Stimulated activated CD4-positive, alpha-beta T cell treated with anti-CD3 and anti-CD28 coated beads, Interleukin-4, amount 100 ng/mL, for 48 hours (primary cell): ENCODE data around the gene XRN1.
"Not testable (repeated sequence)": the region's sequence is repeated elsewhere in the genome, so short reads cannot be mapped to it uniquely, and the experiment has no call there.

Experiments
- DNase-seq, 2 donors: peaks; one replicate each; pipeline ENCODE4 v3.0.0-alpha.2; 2020; ENCODE audit warnings: low read depth in 2 of 2

Gene XRN1

DNA sequence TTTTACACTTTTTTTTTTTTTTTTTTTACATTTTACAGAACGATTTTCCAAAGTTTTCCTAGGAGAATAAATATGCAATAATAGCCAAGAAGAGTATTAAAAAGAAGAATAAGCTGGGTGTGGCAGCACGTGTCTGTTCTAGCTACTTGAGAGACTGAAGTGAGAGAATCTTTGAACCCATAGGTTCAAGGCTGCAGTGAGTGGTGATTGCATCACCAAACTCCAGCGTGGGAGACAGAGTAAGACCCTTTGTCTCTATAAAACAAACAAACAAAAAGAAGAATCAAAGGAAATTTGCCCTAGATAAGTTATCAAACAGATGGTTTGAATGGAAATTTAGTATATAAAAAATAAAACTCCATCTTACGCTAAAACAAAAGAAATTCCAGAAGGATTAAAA, 13.3 kb downstream of the XRN1 start:
- no peak for DNase-seq

DNA sequence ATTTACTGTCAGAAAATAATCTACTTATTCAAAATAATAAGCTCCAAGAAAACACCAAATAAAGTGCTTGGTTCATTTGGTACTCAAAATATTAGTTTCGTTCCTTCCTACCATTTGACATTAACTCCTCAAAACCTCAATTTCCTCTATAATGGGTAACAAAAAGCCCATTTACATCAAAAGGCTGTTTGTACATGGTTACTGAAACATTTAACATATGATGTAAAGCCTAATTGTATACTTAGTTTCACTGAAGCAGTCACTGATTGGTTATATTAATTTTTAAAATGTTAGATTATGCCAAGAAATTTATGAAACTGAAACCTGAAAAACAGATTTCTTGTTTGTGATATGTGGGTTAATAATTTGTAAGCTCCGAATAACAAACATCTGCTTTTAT, 14.7 kb downstream of the XRN1 start:
- no peak for DNase-seq

DNA sequence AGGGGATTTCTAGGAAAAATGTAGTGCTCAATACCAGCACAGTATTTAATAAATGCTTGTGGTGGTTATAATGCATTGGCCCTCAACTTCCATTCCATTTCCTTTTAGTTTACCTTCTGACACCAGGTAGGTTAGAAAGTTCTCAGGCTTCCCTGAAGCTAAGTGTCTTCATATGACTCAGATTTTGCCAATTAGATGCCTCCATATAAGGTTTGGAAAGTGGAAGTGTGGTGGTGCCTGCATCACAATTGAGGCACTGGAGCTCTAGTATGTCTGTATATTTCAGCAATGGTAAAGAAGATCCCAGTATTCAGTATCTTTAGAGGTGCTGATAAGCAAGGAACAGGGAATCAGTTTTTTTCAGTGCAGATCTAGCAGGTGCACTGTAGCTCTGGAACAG, 18.3 kb downstream of the XRN1 start:
- DNase-seq: no peak

DNA sequence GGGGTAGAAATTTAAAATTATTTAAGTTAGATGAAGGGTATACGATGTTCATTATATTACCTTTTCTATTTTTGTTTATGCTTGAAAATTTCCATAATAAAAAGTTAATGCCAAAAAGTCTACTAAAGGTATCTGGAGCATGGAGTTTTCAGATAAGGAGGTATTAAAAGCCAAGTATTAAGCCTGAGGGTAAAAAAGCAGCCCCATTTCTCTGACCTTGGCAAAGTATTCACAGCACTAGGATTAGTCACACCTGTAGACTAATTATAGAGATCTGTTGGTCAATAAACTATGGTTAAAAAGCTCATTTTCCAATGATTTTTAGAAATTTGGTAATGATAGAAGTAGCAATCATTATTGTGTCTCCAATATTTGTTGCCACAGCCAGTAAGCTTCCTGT, 23.1 kb downstream of the XRN1 start:
- DNase-seq: no peak

DNA sequence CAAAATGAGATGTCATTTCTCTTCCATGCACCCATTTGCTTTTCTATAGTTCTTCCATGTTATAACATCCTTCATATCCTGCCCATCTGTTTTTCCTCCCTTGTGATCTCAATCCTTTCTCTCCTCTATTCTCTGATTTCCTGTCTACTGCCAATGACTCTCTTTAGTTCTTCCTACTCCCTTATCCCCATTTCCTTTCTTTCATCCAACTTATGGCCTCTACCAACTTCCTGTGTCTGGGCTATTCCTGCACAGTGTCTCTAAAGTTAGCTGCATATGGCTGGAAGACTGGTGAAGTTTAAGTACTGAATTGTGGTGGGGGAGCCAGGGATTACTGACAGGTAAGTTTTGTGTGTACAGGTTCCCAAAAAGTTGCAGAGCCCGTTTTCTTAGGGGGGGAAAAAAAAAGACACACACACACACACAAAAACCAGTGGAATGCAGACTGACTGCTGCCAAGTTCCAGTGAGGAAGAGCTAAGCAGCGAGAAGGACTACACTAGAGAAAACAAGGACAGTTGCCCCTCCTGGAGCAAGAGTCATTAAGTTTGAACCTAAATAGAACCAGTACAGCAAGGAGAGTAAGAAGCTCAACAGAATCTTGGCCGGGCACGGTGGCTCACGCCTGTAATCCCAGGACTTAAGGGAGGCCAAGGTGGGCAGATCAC, 28.8 kb downstream of the XRN1 start:
- DNase-seq: no peak

DNA sequence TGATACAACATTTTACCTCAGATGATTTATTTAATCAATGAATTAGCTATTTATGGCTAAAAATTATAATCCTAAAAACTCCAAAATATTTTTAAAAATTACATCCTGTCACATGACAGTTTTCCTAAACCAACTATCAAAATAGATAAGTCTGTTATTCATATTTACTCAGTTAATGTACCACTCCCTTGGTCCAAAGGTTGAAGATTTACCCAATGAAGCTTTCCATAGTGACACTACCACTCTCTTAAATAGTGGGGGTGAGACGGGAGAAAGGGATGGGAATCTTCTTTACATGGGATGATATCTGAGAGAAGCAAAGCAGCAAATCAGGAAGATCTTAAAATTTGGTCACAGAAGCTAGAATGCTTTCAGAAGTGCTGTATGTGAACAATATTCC, 30.5 kb downstream of the XRN1 start:
- DNase-seq: no peak

DNA sequence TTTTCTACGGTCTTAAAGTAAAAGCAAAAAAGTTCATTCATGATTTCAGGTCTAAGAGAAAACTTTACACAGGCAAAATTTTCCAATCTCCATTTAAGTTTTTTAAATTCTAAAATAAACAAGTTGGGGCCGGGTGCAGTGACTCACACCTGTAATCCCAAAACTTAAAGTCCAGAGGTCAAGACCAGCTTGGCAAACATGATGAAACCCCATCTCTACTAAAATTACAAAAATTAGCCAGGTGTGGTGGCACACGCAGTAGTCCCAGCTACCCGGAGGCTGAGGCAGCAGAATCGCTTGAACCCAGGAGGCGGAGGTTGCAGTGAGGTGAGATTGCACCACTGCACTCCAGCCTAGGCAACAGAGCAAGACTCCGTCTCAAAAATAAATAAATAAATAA, 47.3 kb downstream of the XRN1 start:
- not testable (repeated sequence) for DNase-seq

DNA sequence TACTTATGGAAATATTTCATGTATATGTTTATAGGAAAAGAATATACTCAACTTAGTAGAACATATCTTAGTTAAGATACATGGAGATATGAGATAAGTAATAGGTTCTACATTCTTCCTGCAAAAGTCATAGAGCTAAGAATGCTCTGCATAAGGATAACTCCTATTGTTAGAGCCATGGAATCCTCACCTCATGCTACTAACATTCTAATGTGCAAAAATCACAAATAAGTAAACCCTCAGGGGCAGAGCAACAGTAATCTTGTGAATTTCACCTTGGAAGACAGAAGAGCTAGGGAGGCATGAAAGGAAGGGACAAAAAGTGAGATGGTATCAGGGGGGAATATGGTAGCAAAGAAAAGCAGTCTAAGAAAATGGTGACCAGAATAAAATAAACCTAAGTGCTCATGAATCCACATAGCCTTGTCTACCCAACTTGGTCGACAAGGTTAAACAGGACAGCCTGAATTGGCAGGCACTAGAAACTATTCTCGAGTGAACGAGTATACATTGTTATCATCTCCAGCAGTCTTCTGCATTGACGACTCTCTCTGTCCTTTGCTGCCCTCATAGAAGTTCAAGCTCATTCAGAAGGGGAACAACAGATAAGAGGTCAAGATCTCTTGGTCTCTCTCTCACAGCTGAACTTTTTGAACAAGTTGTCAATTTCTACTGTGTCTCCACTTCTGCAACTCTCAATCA, 52.8 kb downstream of the XRN1 start:
- no peak for DNase-seq

DNA sequence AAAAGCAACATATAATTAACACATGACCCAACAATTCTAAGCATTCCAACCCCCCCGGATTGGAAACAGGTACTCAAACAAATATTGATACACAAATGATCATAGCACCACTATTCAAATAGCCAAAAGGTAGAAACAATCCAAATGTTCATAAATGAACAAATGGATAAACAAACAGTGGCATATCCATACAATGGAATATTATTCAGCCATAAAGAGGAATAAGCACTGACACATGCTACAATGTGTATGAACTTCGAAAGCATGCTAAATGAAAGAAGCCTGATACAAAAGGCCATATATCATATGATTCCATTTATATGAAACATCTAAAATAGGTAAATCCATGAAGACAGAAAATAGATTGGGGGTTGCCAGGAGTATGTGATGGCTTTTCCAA, 62.8 kb downstream of the XRN1 start:
- DNase-seq: no peak

DNA sequence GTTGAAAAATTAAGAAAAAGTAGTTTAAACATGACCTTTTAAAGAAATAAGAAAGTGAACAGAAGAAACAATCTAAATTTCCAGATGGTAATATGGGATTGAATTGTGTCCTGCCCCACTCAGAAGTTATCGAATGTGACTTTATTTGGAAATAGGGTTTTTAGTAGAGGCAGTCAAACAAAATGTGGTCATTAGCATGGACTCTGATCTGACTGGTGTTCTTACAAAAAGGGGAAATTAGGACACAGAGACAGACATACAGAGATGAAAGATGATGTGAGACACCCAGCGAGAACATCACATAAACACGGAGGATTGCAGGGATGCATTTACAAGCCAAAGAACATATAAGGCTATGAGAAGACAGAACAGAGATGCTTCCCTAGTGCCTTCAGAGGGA, 73.2 kb downstream of the XRN1 start:
- DNase-seq: no peak

DNA sequence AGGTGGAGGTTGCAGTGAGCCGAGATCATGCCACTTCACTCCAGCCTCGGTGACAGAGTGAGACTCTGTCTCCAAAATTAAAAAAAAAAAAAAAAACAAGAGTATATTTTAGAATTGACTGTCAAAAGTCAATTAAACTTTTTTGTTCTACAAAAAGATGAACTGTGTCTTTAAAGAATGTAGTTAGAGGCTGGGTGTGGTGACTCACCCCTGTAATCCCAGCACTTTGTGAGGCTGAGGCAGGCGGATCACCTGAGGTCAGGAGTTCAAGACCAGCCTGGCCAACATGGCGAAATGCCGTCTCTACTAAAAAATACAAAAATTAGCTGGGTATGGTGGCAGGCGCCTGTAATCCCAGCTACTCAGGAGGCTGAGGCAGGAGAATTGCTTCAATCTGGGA, 78.3 kb downstream of the XRN1 start:
- DNase-seq: not testable (repeated sequence)

DNA sequence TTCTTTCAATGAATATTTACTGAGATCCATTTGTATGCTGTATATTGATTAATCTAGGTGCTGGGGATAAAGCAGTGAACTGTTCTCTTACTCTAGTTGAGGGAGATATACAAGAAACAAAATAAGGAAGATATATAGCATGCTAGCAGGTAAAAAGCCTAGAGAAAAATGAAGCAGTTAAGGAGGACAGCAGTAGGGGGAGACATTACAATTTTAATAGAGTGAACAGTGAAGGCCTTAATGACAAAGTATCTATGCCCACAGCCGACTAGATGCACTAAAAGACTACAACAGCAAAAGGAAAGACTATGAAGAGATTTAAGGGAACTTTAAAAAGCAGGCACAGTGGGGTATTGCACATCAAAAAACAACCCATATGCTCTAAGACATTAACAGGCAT, 81.4 kb downstream of the XRN1 start:
- no peak for DNase-seq

DNA sequence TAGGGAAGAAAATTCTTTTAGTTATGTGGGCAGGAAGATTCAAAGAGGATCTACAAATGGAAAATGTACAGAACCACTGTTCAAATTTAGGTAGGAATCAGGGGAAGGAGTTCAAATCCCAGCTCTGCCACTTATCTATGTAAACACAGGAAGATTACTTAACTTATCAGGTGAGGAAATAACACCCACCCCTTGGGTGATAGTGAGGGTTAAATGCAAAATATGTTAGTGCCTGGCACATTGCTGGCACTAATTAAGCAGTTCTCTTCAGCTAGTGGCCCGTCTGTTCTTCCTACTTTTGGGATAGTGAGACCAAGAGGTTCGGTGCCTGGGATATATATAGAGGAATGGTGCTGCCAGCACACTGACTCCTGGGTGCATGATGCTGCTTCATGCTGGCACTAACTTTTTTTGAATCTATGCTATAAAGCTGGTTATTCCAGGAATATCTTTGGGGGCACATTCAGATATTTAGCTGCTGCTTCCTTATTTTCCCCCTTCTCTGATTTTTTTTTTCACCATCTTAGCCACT, 83.8 kb downstream of the XRN1 start:
- no peak for DNase-seq

DNA sequence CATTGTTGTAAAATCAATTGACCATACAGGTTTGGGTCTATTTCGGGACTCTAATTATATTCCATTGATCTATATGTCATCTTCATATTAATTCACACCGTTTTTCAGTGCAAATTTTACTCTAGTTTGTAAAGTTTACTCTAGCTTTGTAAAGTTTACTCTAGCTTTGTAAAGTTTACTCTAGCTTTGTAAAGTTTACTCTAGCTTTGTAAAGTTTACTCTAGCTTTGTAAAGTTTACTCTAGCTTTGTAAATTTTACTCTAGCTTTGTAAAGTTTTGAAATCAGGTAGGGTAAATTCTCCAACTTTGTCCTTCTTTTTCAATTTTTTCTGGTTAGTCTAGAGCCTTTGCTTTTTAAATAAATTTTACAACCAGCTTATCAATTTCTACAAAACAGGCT, 84.4 kb downstream of the XRN1 start:
- DNase-seq: not testable (repeated sequence)

DNA sequence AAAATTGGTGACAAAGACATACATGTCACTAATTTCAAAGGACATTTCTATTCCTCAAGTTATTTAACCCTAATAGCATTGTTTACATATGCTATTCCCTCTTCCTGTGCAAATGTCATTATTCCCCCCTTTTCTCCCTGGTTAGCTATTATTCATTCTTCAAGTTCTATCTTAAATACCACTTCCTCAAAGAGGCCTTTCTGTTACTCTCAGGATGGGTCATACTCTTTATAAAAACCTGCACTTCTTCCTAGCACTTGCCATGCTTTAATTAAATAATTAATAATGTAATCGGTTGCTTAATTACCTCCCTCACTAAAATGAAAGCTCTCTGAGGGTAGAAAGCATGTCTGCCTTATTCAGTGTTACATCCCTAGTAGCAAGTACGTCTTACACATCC, 88.5 kb downstream of the XRN1 start:
- DNase-seq: no peak

DNA sequence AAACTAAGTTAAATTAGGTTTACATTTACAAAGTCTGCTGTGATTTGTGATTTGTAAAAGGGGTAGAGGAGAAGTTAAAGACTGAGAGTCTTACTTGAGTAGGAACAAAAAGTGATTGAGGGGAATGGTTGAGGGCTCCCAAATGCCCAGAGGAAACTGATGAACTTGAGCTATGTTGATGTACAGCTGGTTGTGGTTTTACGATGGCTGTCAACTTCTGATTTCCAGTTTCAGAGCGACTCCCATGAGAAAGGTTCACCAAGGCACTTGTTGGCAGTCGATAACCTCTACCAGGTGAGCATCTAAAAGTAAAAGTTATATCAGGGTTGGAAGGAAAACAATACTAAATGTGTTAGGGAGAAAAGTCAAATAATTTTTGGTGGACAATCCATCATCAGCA, 91.0 kb downstream of the XRN1 start:
- no peak for DNase-seq

DNA sequence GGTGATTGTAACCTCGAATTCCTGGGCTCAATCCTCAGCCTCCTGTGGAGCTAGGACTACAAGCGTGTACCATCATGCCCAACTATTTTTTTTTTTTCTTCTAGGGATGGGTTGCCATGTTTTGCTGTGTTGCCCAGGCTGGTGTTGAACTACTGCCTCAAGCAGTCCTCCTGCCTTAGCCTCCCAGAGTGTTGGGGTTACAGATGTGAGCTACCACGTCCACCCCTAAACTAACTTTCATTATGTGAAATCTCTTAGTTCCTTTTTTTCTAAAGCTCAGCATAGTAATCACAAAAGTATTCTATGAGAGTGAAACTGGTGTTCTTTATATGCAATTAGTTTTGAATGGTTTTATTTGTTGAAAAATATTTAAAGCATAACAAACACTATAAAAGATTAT, 92.1 kb downstream of the XRN1 start:
- DNase-seq: no peak

DNA sequence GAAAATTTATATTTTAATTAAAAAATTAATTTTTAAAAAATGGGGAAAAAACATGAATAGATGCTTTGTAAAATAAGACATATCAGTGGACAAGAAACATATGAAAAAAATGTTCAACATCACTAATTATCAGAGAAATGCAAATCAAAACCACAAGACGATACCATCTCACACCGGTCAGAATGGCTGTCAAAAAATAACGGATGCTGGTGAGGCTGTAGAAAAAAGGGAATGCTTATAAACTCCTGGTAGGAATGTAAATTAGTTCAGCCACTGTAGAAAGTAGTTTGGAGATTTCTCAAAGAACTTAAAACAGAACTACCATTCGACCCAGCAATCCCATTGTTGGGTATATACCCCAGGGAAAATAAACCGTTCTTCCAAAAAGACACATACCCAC, 93.8 kb downstream of the XRN1 start:
- no peak for DNase-seq

DNA sequence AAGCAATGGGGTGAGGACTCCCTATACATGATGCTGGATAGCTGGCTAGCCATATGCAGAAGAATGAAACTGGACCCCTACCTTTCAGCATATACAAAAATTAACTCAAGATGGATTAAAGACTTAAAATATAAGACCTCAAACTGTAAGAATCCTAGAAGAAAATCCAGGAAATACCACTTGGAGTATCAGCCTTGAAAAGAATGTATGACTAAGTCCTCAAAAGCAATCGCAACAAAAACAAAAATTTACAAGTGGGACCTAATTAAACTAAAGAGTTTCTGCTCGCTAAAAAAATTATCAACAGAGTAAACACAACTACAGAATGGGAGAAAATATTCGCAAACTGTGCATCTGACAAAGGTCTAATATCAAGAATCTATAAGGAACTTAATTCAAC, 94.3 kb downstream of the XRN1 start:
- DNase-seq: no peak

DNA sequence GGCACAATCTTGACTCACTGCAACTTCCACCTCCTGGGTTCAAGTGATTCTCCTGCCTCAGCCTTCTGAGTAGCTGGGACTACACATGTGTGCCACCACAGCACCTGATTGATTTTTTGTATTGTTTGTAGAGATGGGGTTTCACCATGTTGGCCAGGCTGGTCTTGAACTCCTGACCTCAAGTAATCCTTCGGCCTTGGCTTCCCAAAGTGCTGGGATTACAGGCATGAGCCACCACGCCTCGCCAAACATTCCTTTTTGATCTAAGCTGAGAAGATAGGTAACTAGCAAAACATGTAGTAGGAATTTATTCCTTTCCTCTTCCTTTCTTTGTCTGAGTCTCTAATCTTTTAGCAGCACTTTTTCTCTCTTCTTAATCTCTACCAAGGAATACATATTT, 95.1 kb downstream of the XRN1 start:
- DNase-seq: not testable (repeated sequence)

DNA sequence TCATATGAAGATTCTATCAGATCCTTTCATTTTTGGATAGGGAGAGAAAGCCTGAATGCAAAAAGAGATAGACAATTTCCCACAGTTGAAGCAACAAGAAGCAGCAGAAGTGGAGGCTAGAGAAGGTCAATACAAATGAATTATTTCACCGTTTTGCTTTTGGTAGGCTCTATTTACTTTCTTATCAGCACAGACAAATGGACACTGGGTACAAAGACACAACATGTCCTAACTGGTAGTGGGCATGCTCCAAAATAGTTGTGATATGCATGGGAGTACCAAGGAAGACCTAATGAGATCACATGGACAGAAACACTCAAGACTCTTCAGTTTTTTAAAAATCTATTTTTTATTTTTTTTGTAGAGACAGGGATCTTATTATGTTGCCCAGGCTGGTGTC, 99.4 kb downstream of the XRN1 start:
- no peak for DNase-seq

DNA sequence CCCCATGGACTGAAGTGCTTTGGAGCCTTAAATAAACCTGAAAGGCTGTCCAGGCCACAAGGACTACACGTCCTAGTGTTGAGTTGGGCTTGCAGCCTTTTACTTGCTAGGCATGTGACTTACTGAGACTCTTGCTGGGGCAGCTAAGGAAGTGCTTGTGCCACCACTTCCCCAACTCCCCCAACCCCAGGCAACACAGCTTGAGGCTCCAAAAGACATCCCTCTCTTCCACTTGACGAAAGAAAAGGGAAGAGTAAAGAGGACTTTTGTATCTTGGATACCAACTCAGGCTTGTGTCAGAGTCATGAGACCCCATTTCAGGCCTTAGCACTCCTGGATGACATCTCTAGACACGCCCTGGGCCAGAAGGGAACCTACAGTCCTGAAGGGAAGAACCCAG, 109.8 kb downstream of the XRN1 start:
- DNase-seq: no peak

DNA sequence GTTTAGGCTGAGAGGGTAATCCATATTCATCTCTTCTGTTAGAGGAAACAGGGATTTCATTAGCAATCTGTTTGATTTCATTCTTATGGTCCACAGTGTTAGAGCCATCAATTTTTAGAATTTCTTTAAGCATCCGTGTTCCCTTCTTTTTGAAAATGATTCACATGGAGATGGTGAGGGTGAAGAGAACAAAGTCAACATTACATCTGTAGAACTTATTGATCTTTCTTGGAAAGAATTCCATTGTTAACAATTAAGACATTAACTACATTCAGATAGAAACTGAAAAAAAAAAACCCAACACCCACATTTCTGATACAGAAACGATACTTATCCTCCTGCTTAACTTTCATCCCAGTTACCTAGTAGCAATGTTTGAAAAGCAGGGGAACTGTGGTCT, 115.4 kb downstream of the XRN1 start:
- no peak for DNase-seq
